Central memory CD8-positive, alpha-beta T cell (primary cell): ENCODE measurements around the gene PPDPF.
"Not testable (repeated sequence)": the region's sequence is repeated elsewhere in the genome, so short reads cannot be mapped to it uniquely, and the experiment has no call there.

Source experiments
- ATAC-seq: fragments of 150-1000 bp; cut with Tn5 transposase; replicated peaks from 2 replicates; pipeline ENCODE4 v1.10.0; 2022; ENCODE audit warnings: mild to moderate bottlenecking, moderate FRiP score, moderate number of reproducible peaks; ENCODE audit not compliant: poor library complexity, severe bottlenecking; ENCODE audit errors: extremely low read depth
- DNase-seq, 2 donors: peaks; one replicate each; pipeline ENCODE4 v3.0.0; 2021; ENCODE audit warnings: low spot score in 2 of 2
- H3K27ac Mint-ChIP-seq: one replicate; pipeline ENCODE4 v1.8.0; 2022; ENCODE audit warnings: low read depth, mild to moderate bottlenecking, moderate library complexity, mixed read lengths
- H3K27me3 Mint-ChIP-seq: one replicate; pipeline ENCODE4 v1.8.0; 2022; ENCODE audit warnings: mixed read lengths
- H3K36me3 Mint-ChIP-seq: one replicate; pipeline ENCODE4 v1.8.0; 2022; ENCODE audit warnings: mild to moderate bottlenecking, moderate library complexity, mixed read lengths; ENCODE audit not compliant: insufficient read depth
- H3K4me1 Mint-ChIP-seq: one replicate; pipeline ENCODE4 v1.8.0; 2022; ENCODE audit warnings: mixed read lengths
- H3K4me3 Mint-ChIP-seq: one replicate; pipeline ENCODE4 v1.8.0; 2022; ENCODE audit warnings: mild to moderate bottlenecking, moderate library complexity, mixed read lengths
- H3K9me3 Mint-ChIP-seq: one replicate; pipeline ENCODE4 v1.8.0; 2022; ENCODE audit warnings: mixed read lengths

Gene PPDPF

DNA sequence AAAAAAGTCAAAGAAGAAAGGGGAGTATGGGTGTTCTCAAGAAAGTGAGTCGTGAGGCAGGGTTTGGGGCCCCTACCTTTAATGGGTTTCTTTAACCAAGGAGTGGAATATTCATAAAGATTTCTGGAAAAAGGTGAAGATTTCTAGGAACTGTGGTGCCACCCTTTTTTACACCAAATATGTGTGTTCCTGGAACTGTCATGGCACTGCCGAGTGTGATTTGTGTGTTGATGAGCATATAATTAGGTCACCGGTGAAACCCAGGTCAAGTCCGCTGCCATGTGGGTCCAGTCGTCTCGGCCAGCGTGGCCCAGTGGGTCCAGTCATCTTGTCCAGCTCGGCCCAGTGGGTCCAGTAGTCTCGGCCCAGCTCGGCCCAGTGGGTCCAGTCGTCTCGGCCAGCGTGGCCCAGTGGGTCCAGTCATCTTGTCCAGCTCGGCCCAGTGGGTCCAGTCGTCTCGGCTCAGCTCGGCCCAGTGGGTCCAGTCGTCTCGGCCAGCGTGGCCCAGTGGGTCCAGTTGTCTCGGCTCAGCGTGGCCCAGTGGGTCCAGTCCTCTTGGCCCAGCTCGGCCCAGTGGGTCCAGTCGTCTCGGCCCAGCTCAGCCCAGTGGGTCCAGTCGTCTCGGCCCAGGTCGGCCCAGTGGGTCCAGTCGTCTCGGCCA is 13.4 kb upstream of the PPDPF start:
- ATAC-seq, result no peak
- no peaks in the 10 kb centered on the region for H3K9me3 Mint-ChIP-seq
- no peak overlapping the region for H3K27ac Mint-ChIP-seq
- no peaks in the 10 kb centered on the region for H3K4me1 Mint-ChIP-seq
- DNase-seq, result no peak
- H3K36me3 Mint-ChIP-seq, result no peaks in the 10 kb centered on the region
- H3K4me3 Mint-ChIP-seq, result no peak overlapping the region
- H3K27me3 Mint-ChIP-seq, result peaks cover 64% of the 10 kb centered on the region

DNA sequence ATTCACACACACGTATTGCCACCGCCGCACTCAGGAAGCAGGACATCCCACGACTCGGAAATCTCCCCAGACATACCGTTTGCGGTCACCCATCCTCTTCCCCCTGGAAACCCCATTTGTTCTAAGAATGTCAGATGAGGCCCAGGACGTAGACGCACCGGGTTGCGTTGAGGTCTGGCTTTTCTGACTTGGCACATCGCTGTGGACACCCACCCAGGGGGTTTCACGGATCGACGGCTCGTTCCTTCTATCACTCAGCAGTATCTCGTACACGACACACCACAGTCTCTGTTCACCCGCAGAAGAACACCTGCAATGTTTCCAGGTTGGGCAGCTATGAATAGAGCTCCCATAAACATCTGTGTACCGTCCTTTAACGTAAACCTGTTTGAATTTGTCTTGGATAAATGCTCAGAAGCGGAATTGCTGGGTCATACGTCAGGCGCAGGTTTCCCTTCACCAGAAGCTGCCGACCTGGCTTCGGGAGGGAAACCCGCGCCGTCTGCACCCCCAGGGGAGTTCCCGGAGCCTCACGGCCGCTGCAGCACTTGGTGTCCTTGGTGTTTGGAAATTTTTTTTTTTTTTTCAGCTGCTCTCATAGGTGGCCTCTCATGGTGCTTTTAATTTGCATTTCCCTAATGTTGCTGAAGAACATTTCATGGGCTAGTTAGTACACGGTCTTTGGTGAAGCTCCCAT is 12.3 kb upstream of the PPDPF start:
- no peak overlapping the region for H3K27ac Mint-ChIP-seq
- no peak overlapping the region for H3K4me3 Mint-ChIP-seq
- ATAC-seq (no peak), DNase-seq (no peak)
- H3K9me3 Mint-ChIP-seq, result no peaks in the 10 kb centered on the region
- H3K27me3 Mint-ChIP-seq, result peaks cover 74% of the 10 kb centered on the region
- H3K4me1 Mint-ChIP-seq, result no peaks in the 10 kb centered on the region
- no peaks in the 10 kb centered on the region for H3K36me3 Mint-ChIP-seq

DNA sequence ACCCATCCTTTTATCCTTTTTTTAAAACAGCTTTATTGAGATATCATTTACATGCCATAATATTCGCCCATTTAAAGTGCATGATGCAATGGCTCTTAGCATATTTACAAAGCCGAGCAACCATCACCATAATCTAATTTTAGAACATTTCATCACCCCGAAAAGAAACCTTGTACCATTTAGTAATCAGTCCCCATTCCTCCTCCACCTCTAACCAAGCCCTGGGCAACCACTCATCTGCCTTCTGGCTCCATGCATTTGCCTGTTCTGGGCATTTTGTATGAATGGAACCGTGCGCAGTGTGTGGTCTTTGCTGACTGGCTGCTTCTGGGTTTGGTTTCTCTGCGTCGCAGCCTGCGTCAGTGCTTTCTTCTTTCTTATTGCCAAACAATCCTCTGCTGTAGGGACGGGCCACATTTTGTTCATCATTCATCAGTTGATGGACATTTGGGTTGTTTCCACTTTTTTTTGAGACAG is 11.4 kb upstream of the PPDPF start:
- Mint-ChIP-seq H3K36me3 (no peaks in the 10 kb centered on the region), H3K4me3 (no peak overlapping the region), H3K27ac (no peak overlapping the region), H3K27me3 (peaks cover 78% of the 10 kb centered on the region), H3K9me3 (no peaks in the 10 kb centered on the region), H3K4me1 (no peaks in the 10 kb centered on the region)
- DNase-seq, result no peak
- no peak for ATAC-seq

DNA sequence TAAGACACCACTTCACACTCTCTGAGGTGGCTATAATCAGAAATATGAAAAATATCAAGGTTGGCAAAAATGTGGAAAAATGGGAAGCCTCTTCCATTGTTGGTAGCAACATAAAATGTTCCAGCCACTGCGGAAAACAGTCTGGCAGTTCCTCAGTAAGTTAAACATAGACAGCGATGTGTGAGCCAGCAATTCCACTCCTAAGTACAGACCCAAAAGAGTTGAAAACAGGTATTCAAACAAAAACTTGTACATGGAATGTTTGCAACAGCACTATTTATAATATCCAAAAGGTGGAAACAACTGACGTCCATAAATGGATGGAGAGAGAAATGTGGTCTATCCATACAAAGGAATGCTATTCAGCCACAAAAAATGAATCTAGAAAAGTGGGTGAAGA is 7.4 kb upstream of the PPDPF start:
- Mint-ChIP-seq H3K36me3 (peaks cover 3% of the 10 kb centered on the region), H3K4me1 (no peaks in the 10 kb centered on the region), H3K9me3 (no peaks in the 10 kb centered on the region), H3K27me3 (peaks cover 50% of the 10 kb centered on the region), H3K27ac (no peak overlapping the region), H3K4me3 (no peak overlapping the region)
- DNase-seq, result no peak
- ATAC-seq, result no peak

DNA sequence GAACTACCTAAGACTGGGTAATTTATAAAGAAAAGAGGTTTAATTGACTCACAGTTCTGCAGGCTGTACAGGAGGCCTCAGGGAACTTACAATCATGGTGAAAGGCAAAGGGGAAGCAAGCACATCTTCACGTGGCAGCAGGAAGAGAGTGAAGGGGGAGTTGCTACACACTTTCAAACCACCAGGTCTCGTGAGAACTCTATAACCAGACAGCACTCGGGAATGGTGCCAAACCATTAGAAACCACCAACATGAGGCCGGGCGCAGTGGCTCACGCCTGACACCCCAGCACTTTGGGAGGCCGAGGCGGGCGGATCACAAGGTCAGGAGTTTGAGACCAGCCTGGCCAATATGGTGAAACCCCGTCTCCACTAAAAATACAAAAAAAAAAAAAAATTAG is 6.0 kb upstream of the PPDPF start:
- not testable (repeated sequence) for H3K4me3 Mint-ChIP-seq, H3K36me3 Mint-ChIP-seq, H3K4me1 Mint-ChIP-seq, ATAC-seq, H3K27ac Mint-ChIP-seq, DNase-seq, H3K9me3 Mint-ChIP-seq
- H3K27me3 Mint-ChIP-seq, result peaks cover 37% of the 10 kb centered on the region

DNA sequence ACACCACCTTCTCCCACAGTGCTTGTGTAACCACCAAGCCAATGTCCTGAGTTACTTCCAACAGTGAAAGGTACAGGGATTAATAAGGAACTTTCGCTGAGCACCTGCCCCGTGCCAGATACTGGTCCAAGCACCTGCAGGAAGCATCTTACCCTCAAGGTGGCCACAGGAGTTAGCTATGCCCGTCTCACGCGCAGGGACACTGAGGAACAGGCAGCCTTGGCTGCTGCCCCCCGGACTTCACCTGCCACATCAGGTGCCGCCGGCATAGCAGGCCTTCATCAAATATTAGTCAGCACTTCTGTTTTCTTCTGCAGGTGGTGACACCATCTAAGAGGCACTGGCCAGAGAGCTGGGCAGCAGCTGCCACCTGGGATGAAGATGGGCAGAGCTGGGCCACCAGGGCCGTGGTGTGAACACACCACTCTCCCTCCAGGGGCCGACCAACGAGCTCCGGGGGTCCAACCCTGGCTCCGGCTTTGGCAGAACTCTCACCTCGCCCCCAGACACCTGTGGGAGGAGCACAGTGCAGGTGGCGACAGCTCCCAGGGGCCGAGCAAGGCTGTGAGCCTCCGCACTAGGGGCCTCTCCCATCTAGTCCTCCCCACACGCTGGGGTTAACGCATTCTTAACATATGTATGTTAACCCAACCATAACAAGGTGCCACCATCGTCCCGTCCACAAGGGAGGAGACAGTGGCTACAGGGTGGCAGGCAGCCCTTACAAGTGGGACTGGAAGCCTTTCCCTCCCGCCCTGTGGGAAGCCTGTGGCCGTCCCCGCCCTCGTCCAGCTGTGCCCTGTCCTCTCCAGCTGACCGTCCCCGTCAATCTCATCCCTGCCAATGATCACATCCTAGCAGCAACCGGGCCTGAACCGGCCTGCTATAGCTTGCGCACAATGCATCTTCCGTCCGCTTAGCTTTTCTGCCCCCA is 2.9 kb upstream of the PPDPF start:
- peaks cover 9% of the 10 kb centered on the region for H3K27me3 Mint-ChIP-seq
- peak overlapping the region; percentile 43 for H3K4me3 Mint-ChIP-seq
- ATAC-seq (no peak), DNase-seq (no peak)
- H3K9me3 Mint-ChIP-seq, result no peaks in the 10 kb centered on the region
- H3K36me3 Mint-ChIP-seq, result peaks cover 19% of the 10 kb centered on the region
- no peak overlapping the region for H3K27ac Mint-ChIP-seq
- H3K4me1 Mint-ChIP-seq, result peaks cover 6% of the 10 kb centered on the region

DNA sequence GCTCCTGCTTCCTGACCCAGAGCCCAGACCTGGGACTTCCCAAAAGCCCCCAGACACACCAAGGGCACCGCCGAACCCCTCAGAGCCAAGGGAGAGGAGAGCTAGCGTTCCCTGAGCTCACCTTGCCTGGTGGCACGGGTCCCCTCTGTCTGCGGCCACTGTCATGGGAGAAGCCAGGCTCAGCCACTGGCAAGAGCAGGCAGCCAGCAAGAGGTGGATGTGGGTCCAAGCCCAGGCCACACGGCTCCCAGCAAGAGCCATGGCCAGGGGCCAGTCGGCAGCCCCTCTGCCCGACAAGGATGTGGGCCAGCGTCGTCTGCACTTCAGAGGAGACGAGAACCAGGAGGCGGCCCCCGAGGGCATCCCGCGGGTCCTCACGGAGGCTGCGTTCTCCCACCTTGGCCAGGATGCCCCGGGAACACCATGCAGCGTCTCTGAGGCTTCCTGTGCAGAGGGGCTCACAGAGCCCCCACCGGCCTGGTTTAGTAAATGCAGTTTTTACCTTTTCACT is 2.2 kb upstream of the PPDPF start:
- Mint-ChIP-seq H3K9me3 (no peaks in the 10 kb centered on the region), H3K27me3 (peaks cover 2% of the 10 kb centered on the region), H3K36me3 (peaks cover 24% of the 10 kb centered on the region), H3K4me1 (peaks cover 9% of the 10 kb centered on the region), H3K27ac (no peak overlapping the region), H3K4me3 (peak overlapping the region; percentile 43)
- ATAC-seq (no peak), DNase-seq (no peak)

DNA sequence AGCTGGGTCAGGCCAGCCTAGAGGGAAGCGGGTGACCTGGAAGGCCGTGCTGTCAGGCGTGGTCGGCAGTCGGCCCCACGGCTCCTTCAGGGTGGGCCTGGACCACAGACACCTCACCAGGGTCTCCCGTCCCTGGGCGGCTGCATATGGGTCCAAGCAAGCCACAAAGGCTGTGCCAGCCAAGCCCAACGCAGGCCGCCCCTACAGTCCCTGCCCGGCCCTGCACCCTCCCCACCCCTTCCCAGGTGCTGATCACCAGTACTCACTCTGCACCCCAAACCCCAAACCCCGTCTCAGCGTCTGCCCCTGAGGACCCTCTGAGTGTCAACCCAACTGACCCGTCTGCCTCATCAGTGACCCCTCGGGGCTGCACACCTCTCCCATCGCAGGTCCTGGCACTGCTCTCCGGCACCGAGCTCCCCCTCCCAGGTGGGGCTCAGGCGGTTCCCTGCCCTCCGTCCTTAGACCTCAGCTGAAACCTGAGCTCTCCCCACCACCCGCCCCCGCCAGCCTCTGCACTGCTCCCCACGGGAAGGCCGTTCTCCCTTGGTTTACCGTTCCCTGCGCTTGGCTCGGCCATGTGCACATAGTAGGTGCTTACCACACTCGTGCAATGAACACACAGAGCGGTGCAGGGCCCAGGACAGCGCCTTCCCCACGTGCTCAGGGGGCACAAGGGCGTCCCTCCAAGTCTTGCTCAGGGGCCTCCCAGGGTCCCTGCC is 1.5 kb upstream of the PPDPF start:
- no peak for ATAC-seq
- no peak for DNase-seq
- H3K27ac Mint-ChIP-seq, result peak overlapping the region; percentile 25
- no peaks in the 10 kb centered on the region for H3K9me3 Mint-ChIP-seq
- no peaks in the 10 kb centered on the region for H3K27me3 Mint-ChIP-seq
- peaks cover 14% of the 10 kb centered on the region for H3K4me1 Mint-ChIP-seq
- H3K4me3 Mint-ChIP-seq, result peak overlapping the region; percentile 81
- peaks cover 29% of the 10 kb centered on the region for H3K36me3 Mint-ChIP-seq

DNA sequence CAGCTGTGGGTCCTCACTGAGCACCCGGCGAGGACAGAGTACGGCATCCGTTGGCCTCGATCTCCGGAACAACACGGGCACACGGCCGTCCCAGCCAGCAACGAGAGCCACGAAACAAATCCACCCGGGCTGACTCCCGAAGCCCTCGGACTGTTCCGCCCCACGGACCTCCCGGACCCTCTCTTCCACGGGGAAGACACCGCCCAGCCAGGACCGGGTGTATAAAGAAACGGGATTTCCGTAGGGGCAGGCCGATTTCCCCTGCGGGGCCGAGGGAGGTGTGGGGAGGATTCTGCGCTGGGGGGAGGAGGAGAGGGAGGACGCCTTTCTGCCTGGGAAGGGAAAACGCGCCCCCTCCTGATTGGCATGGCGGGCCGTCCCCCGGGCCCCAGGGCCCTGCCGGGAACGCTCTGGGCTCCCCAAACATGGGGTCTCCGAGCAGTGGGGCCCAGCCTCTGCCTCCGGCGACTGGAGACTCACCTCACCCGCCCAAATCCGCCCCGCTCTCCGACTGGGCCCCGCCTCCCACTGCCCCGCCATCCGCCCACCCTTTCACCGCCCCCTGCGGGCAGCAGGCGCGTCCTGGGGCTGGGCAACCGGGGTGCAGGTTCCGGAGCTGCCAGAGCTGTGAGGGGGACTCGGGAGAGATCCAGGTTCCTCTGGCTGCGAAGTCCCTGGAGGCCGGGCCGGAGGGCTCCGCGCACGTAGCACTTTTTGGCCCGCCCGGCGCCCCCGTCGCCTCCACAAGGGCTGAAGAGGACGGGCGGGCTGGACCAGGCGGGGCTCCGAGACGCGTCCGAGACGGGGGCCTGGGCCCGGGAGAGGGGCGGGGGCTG is 679 bp upstream of the PPDPF start:
- Mint-ChIP-seq H3K4me3 (peak overlapping the region; percentile 81), H3K27ac (peak overlapping the region; percentile 78), H3K36me3 (peaks cover 33% of the 10 kb centered on the region), H3K4me1 (peaks cover 14% of the 10 kb centered on the region), H3K27me3 (no peaks in the 10 kb centered on the region), H3K9me3 (no peaks in the 10 kb centered on the region)
- DNase-seq (peak; percentile 41 to 47), ATAC-seq (peak; percentile 36)

DNA sequence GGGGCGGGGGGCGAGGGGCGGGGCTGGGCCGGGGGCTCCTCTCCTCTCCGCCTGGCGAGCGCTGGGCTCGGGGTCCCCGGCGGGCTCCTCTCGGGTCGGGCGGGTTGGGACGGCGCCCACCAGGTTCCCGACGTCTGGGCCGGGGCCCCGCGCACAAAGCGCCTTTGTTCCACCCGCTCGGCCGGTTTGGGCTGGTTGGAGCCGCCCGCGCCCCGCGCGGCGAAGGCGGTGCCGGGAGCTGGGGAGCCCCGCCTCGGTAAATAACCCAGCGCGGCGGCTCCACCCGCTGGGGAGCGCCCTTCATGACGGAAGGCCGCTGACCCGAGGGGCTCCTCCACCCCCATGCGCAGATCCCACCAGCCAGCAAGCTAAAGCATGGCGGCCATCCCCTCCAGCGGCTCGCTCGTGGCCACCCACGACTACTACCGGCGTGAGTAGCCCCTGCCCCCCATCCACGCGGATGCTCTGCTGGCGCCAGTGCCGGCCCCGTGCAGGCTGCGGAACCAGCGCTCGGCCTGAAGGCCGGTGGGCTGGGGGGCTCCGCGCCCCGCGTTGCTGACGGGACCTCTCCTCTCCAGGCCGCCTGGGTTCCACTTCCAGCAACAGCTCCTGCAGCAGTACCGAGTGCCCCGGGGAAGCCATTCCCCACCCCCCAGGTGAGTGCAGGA is 503 bp downstream of the PPDPF start:
- Mint-ChIP-seq H3K9me3 (no peaks in the 10 kb centered on the region), H3K36me3 (peaks cover 33% of the 10 kb centered on the region), H3K4me3 (peak overlapping the region; percentile 81), H3K27me3 (no peaks in the 10 kb centered on the region), H3K27ac (peak overlapping the region; percentile 78), H3K4me1 (peaks cover 14% of the 10 kb centered on the region)
- peak in 1 of 2 donors; percentile 69 for DNase-seq
- ATAC-seq, result peak; percentile 73

DNA sequence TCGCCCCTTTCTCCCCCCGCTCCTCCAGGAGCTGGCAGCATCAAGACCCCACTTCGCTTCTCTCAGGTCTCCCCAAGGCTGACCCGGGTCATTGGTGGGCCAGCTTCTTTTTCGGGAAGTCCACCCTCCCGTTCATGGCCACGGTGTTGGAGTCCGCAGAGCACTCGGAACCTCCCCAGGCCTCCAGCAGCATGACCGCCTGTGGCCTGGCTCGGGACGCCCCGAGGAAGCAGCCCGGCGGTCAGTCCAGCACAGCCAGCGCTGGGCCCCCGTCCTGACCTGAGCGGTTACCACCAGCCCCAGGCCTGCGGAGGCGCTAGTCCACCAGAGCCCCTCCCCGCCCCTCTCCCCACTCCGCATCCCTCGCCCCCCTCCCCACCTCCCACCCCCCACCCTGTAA is 1.0 kb downstream of the PPDPF start:
- DNase-seq, result no peak
- peak overlapping the region; percentile 78 for H3K27ac Mint-ChIP-seq
- H3K9me3 Mint-ChIP-seq, result no peaks in the 10 kb centered on the region

More for the DNA sequence above, 1.0 kb downstream of the PPDPF start:
- Mint-ChIP-seq H3K4me3 (peak overlapping the region; percentile 81), H3K36me3 (peaks cover 33% of the 10 kb centered on the region), H3K27me3 (no peaks in the 10 kb centered on the region), H3K4me1 (peaks cover 14% of the 10 kb centered on the region)
- no peak for ATAC-seq
